HepG2 (cell line): ENCODE measurements around the gene RCC1. TPM values are rescaled to one million over a fixed set of nuclear protein-coding genes. Genes with fewer than 3 reads are reported as not detected.

Experiments
- BHLHE40 ChIP-seq: IDR thresholded peaks from 2 replicates; pipeline ENCODE4 v1.6.1; 2011; ENCODE audit warnings: low read length, improper control_type of control experiment
- BRD4 ChIP-seq: sonication (generic); formaldehyde crosslinking; IDR thresholded peaks from 2 replicates; pipeline ENCODE4 v1.4.0; 2020; ENCODE audit warnings: missing genetic modification reagents
- CBX2 ChIP-seq, 2 experiments: fragments of 200-600 bp in 1 of 2; sonication (generic); formaldehyde crosslinking in 1 of 2; IDR thresholded peaks; 2 replicates each; pipeline versions ENCODE4 v1.7.0 to v1.8.1; 2018 to 2022; ENCODE audit warnings: low read depth in 2 of 2, low read length in 1 of 2, mild to moderate bottlenecking in 1 of 2, missing genetic modification reagents in 1 of 2
- CCAR2 ChIP-seq: fragments of 200-400 bp; formaldehyde crosslinking; optimal IDR thresholded peaks from 2 replicates; pipeline ENCODE3; 2018; ENCODE audit warnings: low read depth, mild to moderate bottlenecking, low read length, moderate library complexity
- CEBPB ChIP-seq: IDR thresholded peaks from 2 replicates; pipeline ENCODE4 v1.6.1; 2011; ENCODE audit warnings: low read depth, low read length, improper control_type of control experiment, borderline replicate concordance
- HIVEP1 ChIP-seq: sonication (generic); formaldehyde crosslinking; IDR thresholded peaks from 2 replicates; pipeline ENCODE4 v1.4.0; 2020; ENCODE audit warnings: mild to moderate bottlenecking, missing genetic modification reagents
- HNF1A ChIP-seq, 2 experiments: sonication (generic) in 1 of 2; formaldehyde crosslinking in 1 of 2; IDR thresholded peaks; 2 replicates each; pipeline versions ENCODE4 v1.4.0 to v1.6.1; 2016 to 2020; ENCODE audit warnings: borderline replicate concordance in 1 of 2, low read depth in 1 of 2, mild to moderate bottlenecking in 1 of 2, missing genetic modification reagents in 1 of 2
- LBX2 ChIP-seq: sonication (generic); formaldehyde crosslinking; IDR thresholded peaks from 2 replicates; pipeline ENCODE4 v1.5.0; 2020; ENCODE audit warnings: missing genetic modification reagents, mild to moderate bottlenecking, borderline replicate concordance
- MTERF4 ChIP-seq: sonication (generic); formaldehyde crosslinking; IDR thresholded peaks from 2 replicates; pipeline ENCODE4 v1.8.0; 2023; ENCODE audit warnings: mild to moderate bottlenecking, missing genetic modification reagents
- NCOA2 ChIP-seq: sonication (generic); formaldehyde crosslinking; IDR thresholded peaks from 2 replicates; pipeline ENCODE4 v1.8.0; 2022; ENCODE audit warnings: inconsistent platforms
- NONO ChIP-seq, 2 experiments: fragments of 450-650 bp in 1 of 2; sonication (generic) in 1 of 2; formaldehyde crosslinking in 1 of 2; IDR thresholded peaks in 1 of 2; conservative IDR thresholded peaks in 1 of 2; 2 replicates each; pipeline versions ENCODE4 v1.6.1 to v1.8.0; 2017 to 2022; ENCODE audit warnings: mild to moderate bottlenecking in 1 of 2, missing genetic modification reagents in 1 of 2, moderate library complexity in 1 of 2
- NRL ChIP-seq: sonication (generic); formaldehyde crosslinking; IDR thresholded peaks from 2 replicates; pipeline ENCODE4 v1.5.0; 2020; ENCODE audit warnings: missing genetic modification reagents, mild to moderate bottlenecking, moderate library complexity, borderline replicate concordance
- SALL2 ChIP-seq: sonication (generic); formaldehyde crosslinking; IDR thresholded peaks from 2 replicates; pipeline ENCODE4 v1.8.1; 2023; ENCODE audit warnings: mild to moderate bottlenecking, missing genetic modification reagents, inconsistent platforms
- ZNF101 ChIP-seq: sonication (generic); formaldehyde crosslinking; IDR thresholded peaks from 2 replicates; pipeline ENCODE4 v1.4.0; 2020; ENCODE audit warnings: mild to moderate bottlenecking, low read depth, missing genetic modification reagents, borderline replicate concordance
- ZNF20 ChIP-seq: sonication (generic); formaldehyde crosslinking; IDR thresholded peaks from 2 replicates; pipeline ENCODE4 v1.4.0; 2020; ENCODE audit warnings: mild to moderate bottlenecking, moderate library complexity, missing genetic modification reagents
- ZNF281 ChIP-seq: sonication (generic); formaldehyde crosslinking; IDR thresholded peaks from 2 replicates; pipeline ENCODE4 v1.4.0; 2020; ENCODE audit warnings: missing genetic modification reagents, borderline replicate concordance
- ZNF577 ChIP-seq: sonication (generic); formaldehyde crosslinking; IDR thresholded peaks from 2 replicates; pipeline ENCODE4 v1.4.0; 2020; ENCODE audit warnings: mild to moderate bottlenecking, low read depth, missing genetic modification reagents, borderline replicate concordance
- ZNF639 ChIP-seq: conservative IDR thresholded peaks from 2 replicates; pipeline ENCODE4 v1.6.1; 2018; ENCODE audit warnings: missing genetic modification reagents
- polyA plus RNA-seq, 8 experiments: library from polyadenylated mRNA; depleted of rRNA in 3 of 8; stranded (reverse) in 7 of 8; unstranded in 1 of 8; fragments of >200 nt; fragmentation: Illumina TruSeq in 4 of 8; extraction: Trizol in 4 of 8; gene quantifications; 2 replicates each; pipeline versions ENCODE4 v1.2.1 to v1.2.3, GENCODE V29; 2011 to 2016; ENCODE audit warnings: low read depth in 4 of 8, missing spikeins in 1 of 8, mixed read lengths in 1 of 8; ENCODE audit not compliant: insufficient read depth in 1 of 8
- total RNA-seq, 5 experiments: library from RNA; depleted of rRNA; stranded (reverse); fragments of >200 nt; fragmentation: Illumina TruSeq; extraction: Trizol; gene quantifications; 2 replicates each; pipeline ENCODE4 v1.2.3, GENCODE V29; 2016; ENCODE audit warnings: low read depth in 1 of 5

The RCC1 gene
- total and polyA plus RNA-seq, 2 of the 13 experiments (the other 11 are each of a cell fraction or from before 2014, with no cell fraction given): 47.2 to 80.8 TPM

GRCh38 chr1:28518745-28519341 is 13.0 kb downstream of the RCC1 start (continued):
- TF ChIP-seq NRL: no peak
- TF ChIP-seq ZNF281 (CRISPR knock-in tag): 0 out of 2 replicates have a peak, but pooled peaks have one; percentile 3
- TF ChIP-seq ZNF639 (CRISPR knock-in tag): no peak
- no peak for TF ChIP-seq ZNF20 (CRISPR knock-in tag)
- TF ChIP-seq HNF1A (IDR thresholded peaks at IDR 0.05; ENCODE audit: low read depth): no peak
- no peak for TF ChIP-seq HNF1A (CRISPR knock-in tag; IDR thresholded peaks at IDR 0.05; ENCODE audit: borderline replicate concordance)
- TF ChIP-seq CBX2 (IDR thresholded peaks at IDR 0.05; ENCODE audit: low read depth, low read length): no peak
- TF ChIP-seq CBX2 (CRISPR knock-in tag; IDR thresholded peaks at IDR 0.05; ENCODE audit: low read depth): no peak
- TF ChIP-seq ZNF577: no peak
- TF ChIP-seq BHLHE40: peak; percentile 56; the same call in 1 of the 2 replicates
- TF ChIP-seq NONO (IDR thresholded peaks at IDR 0.05): no peak
- TF ChIP-seq NONO (CRISPR knock-in tag; conservative IDR thresholded peaks at IDR 0.05): no peak
- TF ChIP-seq HIVEP1 (CRISPR knock-in tag): peak; percentile 44; the same call in 1 of the 2 replicates
- TF ChIP-seq LBX2: no peak
- no peak for TF ChIP-seq CEBPB
- no peak for TF ChIP-seq ZNF101 (CRISPR knock-in tag)
- no peak for TF ChIP-seq SALL2 (CRISPR knock-in tag)
- TF ChIP-seq NCOA2: 0 out of 2 replicates have a peak, but pooled peaks have one; percentile 8
- peak; percentile 35; the same call in 1 of the 2 replicates for TF ChIP-seq BRD4 (CRISPR knock-in tag)
- no peak for TF ChIP-seq CCAR2
- no peak; the same call in 1 of the 2 replicates for TF ChIP-seq MTERF4 (CRISPR knock-in tag)
